GM21737 (cell line): ENCODE data around the gene CAMTA1.

Experiments
- ATAC-seq: cut with Tn5 transposase; IDR thresholded peaks from one replicate; pipeline ENCODE4 v1.9.1; 2021; ENCODE audit warnings: mild to moderate bottlenecking, moderate library complexity; ENCODE audit not compliant: unreplicated experiment

CAMTA1 gene

DNA sequence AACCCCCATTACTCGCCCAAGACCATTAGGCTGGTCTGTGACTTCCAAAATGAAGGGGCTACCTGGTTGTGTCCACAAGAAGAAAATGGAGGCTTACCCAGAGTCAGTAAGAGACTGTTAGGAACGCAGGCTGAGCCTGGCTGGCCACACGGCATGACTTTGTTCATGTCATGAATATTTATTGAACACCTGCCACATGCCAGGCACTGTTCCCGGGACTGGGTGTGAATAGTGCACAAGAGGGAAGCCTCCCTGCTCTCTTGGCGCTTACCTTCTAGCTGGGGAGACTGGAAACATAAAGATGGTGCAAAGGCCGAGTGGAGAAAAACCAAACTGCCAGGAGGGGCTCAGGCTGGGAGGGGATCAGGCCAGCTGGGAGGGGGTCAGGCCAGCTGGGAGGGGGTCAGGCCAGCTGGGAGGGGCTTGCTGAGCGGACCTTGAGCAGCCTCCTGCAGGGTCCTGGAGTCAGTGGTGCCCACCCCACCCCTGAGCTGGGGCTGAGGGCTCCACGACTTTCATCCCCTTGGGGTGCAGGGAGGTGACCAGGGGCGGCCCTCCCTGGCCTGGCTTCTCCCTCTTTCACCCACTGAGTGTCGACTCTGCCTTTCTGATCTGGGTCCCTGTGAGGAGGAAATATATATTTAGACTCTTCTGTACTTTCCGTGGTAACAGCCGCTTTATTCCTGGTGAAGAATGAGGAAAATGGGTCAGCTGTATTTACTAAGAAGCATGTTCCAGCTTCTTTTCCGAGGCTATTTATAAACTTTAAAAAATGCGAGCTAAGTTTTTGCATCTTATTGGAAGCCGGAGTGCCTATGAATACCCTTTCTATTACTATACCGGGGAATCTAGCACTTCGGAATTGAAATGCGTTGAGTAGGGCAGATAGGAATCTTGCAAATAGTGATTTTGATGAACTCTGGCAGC lies 139.0 kb downstream of the CAMTA1 start:
- ATAC-seq: no peak

GRCh38 chr1:6924891-6925290 lies 139.6 kb downstream of the CAMTA1 start:
- ATAC-seq: no peak

DNA sequence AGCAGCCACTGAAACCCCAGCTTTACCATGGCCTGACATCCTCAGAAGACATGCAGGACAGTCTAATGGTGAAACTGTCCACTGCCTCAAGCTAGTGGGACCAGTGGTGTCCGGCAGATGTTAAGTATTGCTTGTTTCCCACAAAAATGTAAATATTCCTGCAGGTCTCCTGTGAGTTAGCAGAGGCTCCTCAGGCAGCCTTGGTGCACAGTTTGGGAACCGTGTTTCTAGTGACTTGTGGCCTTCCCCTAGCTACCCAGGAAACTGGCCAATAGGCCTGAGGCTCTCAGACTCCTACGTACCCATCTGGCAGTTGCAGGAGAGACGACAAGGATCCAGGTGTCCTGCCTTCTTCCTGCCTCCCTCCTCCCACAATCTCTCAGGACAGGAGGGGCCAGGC lies 142.4 kb downstream of the CAMTA1 start:
- ATAC-seq: no peak

- ATAC-seq: no peak
Observed at GRCh38 chr1:6928106-6928885, 143.0 kb downstream of the CAMTA1 start.

GRCh38 chr1:6930732-6931300 lies 145.6 kb downstream of the CAMTA1 start:
- no peak for ATAC-seq

GRCh38 chr1:6935361-6935883 lies 150.2 kb downstream of the CAMTA1 start:
- no peak for ATAC-seq

DNA sequence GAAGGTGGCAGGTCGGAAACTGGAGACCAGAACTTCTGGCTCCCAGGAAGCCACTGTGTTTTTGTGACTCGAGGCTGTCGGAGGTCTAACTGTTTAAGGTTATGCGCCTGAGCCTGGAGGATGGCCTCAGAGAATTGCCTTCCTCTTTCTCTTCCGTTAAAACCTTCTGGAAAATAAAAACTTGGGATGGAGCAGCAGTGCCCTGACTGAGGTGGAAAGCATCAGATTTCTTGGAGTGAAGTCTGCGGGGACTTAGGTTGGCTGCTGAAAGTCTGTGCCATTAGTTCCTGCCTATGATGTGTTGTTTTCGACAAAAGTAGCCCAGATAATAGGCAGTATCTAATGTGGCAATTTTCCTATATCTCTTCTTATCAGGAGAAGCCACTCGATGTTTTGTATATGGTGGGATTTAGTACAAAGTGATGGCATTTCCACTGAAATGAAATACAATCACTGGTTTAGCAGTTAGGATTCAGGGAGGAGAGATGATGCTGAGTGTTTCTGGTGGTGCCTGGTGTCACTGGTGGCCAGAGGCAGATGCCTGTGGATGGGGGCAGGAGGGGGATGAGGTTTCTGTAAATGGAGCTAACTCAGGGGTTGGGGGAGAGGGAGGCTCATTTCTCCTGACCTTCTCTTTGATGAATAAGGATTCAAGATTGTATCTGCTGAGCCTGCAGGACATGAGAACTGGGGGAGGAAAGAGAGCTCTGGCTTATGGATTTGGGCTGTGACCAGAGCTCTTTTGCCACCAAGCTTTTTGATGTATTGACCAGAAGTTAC lies 150.8 kb downstream of the CAMTA1 start:
- ATAC-seq: no peak

GRCh38 chr1:6937048-6937447 lies 151.8 kb downstream of the CAMTA1 start:
- ATAC-seq: no peak

GRCh38 chr1:6939363-6939762 lies 154.1 kb downstream of the CAMTA1 start:
- ATAC-seq: no peak

- ATAC-seq: no peak
Observed at GRCh38 chr1:6941786-6942185, 156.5 kb downstream of the CAMTA1 start.

GRCh38 chr1:6942990-6943389 lies 157.7 kb downstream of the CAMTA1 start:
- ATAC-seq: no peak

- ATAC-seq: no peak
Observed at GRCh38 chr1:6944434-6944833, 159.2 kb downstream of the CAMTA1 start.

GRCh38 chr1:6947952-6948351 lies 162.7 kb downstream of the CAMTA1 start:
- no peak for ATAC-seq

DNA sequence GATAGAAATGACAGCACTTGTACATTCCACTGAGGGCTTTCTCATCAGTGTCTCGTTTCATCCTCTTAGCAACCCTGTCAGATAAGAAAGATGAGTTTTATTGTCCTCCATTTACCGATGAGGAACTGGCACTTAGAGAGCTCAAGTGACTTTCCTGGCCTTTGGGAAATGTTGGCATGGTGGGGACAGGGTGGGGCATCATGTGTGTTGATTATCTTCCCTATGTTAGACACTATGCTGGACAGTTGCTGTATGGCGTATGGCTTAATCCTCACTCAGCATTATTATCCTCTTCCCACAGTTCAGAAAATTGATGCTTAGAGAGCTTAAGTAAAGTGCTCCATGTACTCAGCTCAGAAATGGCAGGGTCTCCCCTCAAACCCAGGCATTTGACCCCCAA lies 163.2 kb downstream of the CAMTA1 start:
- ATAC-seq: no peak

GRCh38 chr1:6948861-6949260 lies 163.6 kb downstream of the CAMTA1 start:
- no peak for ATAC-seq

DNA sequence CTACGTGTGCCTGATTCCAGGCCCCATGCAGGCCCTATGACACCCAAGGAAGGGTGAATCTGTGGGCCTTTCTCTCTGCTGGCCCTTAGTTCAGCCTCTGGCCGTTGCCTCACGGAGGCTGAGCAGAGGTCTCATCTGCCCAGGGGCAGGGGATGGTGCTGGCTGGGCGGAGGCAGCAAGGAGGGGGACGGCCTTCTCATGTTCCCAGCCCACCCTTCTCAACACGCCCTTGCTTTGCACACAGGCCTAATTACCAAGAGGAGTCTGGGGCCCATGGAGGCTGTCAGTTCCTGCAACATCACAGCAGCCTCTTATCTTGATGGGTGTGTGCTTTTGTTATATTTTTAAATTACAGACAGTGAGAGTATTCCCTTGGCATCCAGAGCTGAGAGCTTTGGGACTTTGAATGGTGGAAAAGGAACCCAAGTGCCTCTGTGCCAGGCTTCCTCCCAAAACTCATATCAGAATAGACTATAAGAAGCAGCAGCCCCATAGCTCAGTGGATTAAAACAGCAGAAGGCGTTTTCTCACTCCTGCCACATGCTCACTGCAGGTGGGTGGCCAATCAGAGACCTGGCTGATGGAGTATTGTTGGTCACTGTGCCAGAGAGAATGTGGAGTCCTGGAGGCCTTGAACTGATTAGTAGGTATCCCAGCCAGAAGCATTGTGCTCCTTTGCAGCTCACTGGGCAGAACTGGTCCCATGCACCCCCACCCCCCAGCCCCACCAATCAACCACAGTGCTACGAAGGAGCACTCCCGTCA lies 164.9 kb downstream of the CAMTA1 start:
- ATAC-seq: no peak

- no peak for ATAC-seq
Observed at GRCh38 chr1:6951536-6951935, 166.3 kb downstream of the CAMTA1 start.

DNA sequence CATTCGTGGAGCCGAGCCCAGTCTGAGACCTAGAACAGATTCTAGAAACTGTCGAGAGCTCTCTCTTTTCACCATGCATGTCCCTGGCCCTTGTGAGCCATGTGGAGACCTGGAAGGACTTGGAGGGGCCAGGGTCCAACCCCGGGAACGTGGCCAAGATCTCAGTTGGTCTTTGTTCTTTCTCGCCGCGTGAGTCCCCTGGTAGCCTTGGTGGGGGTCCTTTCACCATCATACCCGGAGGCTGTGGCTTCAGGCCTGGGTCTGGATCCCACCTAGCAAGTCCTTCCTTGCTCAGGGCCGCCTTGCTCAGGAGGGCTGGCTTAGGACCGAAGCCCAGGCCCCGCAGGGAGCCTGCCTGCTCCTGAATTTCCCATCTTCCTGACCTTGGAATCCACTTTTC lies 168.0 kb downstream of the CAMTA1 start:
- ATAC-seq: no peak

DNA sequence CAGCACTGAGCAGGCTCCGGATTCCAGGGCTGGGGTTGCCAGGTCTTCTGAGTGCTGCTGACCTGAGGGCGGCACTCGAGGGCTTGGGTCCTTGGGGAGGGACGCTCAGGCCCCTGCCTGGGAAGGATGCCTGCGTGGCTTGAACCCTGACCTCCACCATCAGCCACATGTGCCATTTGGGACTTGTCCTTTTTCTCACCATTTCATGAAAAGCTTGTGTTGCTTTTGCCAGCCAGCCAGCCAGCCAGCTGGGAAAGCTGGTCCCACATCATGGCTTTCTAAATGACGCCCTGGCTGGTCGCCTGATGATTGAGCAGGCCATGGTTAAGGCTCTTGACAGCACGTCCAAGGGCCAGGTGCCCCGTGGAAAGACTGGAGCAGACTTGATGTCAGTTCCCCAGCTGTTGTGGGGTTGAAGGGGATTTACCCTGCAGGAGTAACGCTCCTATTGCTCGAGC lies 168.7 kb downstream of the CAMTA1 start:
- ATAC-seq: no peak

GRCh38 chr1:6954591-6954990 lies 169.3 kb downstream of the CAMTA1 start:
- no peak for ATAC-seq
